HG02885 (cell line): ENCODE results near the gene ISYNA1.

Source experiments
- ATAC-seq: cut with Tn5 transposase; IDR thresholded peaks from one replicate; pipeline ENCODE4 v1.9.1; 2021; ENCODE audit warnings: mild to moderate bottlenecking; ENCODE audit not compliant: unreplicated experiment, poor library complexity

Gene ISYNA1

DNA sequence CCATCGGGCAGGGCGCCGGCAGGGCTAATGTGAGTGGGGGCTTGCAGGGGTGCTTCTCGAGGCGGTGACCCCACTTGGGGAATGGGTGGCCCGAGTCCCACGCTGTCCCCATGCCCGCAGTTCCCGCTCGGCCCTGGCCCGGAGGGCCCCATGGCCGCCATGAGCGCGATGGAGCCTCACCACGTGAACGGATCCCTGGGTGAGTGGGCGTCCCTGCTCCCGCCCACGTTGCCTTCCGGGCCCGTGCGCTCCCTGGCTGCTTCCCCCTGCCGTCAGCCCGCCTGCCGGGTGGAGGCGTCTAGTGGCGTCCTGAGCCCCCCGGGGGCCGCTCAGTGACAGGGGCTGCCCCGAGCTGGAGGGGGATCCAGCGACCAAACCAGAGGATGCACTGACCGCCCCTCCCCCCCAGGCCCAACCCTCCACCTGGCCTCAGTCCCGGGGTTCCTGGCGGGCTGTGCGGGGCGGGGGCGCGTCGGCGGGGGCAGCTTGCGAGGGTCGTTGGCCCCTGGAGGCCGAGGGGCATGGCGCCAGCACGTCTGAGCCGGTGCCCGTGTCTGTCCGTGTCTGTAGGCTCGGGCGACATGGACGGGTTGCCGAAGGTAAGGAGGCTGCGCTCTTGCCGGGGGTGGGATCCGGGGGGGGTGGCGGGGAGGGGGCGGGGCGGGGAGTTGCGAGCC lies 4.8 kb downstream of the ISYNA1 start:
- ATAC-seq, result no peak

DNA sequence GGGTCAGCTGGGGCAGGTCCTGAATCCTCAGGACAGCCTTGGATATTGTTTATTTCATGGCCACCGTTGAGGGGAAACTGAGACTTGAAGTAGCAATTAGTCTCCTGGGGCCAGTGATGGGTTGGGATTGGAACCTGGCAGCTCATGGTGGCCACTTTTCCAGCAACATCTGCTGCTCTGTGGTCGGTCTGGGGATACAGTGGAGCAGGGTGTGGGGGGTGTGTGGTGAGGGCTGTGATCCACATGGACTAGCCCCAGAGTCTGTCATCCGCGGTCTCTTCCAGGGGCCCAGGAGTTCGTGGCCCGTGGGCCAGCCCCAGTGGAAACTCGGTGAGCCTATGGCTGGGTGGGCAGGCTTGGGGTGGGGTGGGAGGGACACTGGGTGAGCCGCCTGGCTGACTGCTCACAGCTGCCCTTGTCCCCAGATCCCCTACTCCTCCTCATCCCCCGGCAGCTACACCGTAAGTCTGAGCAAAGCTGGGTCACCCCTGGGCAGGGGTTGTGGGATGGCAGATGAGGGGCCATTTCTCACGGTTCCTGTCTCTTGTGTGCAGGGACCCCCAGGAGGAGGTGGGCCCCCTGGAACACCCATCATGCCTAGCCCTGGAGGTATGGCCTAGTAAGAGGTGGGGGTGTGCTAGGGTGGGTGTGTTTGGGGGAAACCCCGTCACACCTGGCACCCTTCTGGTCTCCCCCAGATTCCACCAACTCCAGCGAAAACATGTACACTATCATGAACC lies 5.5 kb downstream of the ISYNA1 start:
- ATAC-seq, result no peak

DNA sequence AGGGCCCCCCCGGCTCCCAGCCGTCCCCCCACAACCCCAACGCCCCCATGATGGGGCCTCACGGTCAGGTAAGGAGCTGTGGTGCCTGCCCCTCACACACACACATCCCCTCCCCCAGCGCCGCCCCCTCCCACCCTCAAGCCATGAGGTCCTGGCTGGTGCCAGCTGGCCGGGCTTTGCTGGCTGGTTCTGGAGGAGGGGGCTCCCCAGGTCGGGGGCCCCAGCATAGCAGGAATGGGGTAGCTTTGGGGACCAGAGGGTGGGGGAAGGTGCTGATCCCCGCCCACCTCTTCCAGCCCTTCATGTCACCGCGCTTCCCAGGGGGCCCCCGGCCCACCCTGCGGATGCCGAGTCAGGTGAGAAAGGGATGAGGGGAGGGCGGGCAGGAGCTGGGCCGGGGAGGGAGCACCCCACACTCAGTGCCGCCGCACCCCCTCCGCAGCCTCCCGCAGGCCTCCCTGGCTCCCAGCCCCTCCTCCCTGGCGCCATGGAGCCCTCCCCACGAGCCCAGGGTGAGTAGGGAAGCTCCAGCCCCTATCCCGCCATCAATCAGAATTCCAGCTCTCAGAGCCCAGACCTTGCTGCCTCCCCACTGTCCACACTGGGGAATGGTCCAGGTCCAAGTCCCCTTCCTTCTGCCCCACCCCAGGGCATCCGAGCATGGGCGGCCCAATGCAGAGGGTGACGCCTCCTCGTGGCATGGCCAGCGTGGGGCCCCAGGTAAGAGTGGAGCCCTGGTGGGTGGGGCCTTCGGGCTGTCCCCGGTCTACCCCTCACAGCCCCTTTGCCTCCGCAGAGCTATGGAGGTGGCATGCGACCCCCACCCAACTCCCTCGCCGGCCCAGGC lies 6.4 kb downstream of the ISYNA1 start:
- no peak for ATAC-seq

DNA sequence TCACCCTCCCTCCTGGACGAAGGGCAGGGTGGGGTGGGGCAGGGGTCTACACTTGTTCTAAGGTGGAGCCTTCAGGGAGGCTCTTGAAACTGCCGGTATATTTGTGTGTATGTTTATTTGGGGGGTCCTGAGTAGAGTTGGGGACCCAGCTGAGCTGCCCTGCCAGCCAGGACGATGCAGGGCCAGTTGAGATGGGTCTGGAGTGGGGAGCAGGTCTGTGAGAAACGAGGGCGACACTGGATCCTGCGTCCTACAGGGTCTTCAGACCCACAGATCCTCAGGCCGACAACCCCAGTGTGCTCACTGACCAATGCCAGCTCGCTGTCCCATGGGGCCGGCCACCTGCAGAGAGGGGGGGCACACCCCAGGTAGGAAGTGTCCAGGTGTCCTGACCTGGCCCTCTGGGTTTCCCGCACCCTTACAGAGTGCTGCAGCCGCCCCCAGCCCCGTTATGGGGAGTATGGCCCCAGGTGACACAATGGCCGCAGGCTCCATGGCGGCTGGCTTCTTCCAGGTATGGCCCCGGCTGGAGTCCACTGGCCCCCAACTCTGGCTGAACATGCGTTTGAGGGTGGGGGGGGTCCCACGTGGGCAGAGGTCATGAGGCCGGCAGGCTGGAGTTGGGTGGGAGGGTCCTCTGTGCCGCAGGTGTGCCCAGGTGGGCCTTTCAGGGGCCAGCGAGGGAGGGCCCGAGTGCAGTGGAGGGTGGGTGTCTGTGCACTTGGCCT lies 7.4 kb downstream of the ISYNA1 start:
- ATAC-seq, result no peak

DNA sequence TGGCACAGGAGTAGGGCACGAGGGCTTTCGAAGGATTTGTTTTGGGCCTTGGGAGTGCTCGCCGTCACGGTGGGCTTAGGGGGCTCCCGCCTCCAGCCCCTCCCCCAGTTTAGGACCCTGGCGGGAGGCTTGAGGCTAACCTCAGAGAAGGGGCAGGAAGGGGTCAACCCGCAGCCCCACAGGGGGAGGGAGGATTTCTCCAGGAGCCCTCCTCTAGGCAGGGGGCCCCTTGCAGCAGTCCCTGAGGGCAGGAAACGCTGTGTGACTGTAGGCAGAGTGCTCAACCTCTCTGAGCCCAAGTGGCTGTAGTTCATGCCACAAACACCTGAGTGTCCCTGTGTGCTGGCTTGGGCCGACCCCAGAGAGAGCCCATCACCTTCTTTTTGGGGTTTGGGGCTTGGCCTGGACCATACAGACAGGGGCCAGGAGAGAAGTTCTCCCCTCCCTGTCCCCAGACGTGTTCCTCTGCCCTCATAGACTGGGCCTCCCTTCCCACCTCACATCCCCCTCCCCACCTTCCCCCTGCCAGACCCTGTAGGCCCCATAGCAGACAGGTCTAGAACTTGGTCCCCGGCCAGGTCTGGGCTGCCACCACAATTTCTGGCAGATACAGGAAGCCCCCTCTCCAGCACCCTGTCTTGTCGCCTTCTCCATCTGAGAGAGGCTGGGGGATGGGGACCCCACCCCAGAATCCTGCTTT lies 8.1 kb downstream of the ISYNA1 start:
- ATAC-seq, result no peak

DNA sequence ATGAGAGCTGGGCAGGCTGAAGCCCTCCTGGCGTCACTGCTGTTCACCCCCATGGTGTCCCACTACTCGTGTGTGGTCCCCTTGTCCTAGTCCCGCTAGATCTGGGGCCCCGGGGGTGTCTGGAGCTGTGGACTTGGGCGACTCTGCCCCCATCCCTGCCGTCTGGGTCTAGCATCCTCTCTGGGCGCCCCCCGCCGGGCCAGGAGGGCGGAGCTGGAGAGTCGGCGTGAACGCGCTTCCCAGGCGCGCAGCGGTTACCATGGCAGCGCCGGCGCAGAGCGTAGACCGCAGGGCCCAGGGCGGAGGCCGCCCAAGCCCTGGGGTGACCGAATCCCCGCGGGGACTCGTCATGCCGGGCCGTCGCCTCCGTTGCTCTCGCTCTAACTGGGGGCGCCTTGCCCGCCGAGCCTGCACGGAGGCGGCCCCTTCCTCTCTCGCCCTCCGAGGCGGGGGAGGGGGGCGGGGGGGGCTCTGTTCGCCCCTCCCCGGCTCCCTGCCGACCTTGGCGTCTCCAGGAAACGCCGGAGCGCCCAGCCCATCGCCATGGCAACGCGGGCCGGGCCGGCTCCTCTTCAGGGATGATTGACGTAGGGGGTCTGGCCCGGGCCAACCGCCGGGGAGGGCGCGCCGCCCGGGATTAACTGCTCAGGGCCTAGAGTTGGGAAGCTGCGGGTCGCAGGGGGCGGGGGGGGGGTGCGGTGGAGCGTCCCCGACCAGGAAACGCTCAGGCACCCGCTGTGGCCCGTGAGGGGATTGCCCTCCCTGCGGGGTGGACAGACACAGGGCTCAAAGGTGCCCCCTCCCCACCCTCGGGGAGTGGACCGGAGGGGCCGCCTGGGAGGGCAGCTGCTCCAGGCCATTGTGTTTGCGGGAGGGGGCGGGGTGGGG lies 8.9 kb downstream of the ISYNA1 start:
- ATAC-seq, result peak; percentile 65

DNA sequence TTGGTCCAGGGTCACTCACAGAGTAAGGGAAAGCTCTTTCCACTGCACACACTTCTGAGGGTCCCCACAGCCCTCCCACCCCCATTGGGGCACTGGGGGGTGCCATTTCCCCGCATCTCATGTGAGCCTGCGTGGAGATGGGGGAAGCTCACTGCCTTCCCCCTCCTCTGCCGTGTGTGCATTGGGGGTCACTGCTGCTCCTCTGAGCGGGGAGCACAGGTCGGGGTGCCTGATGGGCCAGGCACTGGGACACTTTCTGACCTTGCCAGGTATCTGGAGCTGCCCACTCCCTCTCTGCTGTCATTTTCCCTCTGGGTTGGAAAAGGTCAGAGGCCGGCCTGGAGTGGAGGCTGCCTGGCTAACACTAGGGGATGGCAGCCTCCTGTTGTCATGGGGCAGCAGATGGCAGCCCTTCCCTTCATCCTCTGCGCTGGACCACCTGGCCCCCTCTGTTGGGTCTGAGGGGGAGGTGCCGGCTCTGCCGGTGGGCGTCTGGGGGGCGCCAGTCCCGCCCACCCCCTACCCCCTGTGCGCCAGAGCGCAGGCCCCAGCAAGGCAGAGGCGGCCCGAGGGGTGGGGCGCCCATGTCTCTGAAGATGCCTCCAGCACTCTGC lies 9.7 kb downstream of the ISYNA1 start:
- no peak for ATAC-seq

DNA sequence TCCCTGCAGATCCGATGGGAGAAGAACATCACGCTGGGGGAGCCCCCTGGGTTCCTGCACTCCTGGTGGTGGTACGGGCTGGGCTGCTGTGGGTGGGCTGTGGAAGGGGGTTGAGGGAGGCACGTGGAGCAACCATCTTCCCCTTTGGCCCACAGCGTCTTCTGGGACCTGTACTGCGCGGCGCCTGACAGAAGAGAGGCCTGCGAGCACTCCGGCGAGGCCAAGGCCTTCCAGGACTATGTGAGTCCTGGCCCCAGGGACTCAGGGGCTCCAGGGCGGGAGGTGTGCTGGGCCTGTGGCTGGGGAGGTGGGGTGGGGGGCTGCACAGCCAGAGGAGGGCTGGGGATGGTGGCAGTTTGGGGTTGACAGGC lies 10.2 kb downstream of the ISYNA1 start:
- no peak for ATAC-seq

DNA sequence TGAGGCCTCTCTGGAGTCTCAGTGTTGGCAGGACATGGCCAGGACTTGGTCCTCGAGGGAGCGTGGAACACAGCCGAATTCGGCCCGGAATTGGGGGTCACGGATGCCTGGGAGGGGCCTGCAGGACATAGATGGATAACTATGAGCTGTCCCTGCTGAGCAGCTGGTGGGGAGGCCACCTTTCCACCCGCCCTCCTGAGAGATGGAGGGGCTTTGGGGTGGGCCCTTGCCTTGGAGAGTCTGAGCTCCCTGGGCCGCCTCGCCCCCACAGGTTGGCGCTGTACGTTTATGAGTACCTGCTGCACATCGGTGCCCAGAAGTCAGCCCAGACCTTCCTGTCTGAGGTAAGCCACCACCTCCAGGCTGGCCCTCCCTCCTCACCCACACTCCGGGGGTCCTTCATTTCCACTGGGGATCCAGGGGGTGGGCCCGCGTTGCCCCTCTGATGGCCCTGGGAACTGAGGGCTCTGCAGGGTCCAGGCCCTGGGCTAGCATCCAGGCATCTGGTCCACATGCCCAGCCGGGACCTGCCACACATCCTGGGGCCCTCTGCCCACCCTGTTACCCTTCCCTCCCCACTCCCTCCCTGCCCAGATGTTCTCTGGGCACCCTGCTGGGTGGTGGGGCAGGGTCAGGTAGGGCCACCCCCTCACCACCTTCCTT lies 10.7 kb downstream of the ISYNA1 start:
- no peak for ATAC-seq

DNA sequence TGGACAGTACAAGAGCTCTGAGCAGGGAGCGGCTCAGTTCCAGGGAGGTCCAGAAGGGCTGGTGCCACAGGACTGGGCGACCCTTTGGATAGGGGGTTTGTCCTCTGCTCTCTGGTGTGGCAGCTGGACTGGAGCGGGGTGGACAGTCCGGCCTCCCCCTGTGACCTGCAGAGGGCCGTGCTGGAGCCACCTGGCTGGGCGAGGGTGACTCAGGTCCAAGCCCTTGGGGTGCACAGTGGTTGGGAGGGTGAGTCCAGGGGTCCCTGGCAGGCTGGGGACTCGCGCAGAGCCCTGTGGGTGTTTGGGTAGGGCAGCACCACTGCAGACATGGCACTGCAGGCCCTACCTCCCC lies 11.5 kb downstream of the ISYNA1 start:
- ATAC-seq, result no peak

DNA sequence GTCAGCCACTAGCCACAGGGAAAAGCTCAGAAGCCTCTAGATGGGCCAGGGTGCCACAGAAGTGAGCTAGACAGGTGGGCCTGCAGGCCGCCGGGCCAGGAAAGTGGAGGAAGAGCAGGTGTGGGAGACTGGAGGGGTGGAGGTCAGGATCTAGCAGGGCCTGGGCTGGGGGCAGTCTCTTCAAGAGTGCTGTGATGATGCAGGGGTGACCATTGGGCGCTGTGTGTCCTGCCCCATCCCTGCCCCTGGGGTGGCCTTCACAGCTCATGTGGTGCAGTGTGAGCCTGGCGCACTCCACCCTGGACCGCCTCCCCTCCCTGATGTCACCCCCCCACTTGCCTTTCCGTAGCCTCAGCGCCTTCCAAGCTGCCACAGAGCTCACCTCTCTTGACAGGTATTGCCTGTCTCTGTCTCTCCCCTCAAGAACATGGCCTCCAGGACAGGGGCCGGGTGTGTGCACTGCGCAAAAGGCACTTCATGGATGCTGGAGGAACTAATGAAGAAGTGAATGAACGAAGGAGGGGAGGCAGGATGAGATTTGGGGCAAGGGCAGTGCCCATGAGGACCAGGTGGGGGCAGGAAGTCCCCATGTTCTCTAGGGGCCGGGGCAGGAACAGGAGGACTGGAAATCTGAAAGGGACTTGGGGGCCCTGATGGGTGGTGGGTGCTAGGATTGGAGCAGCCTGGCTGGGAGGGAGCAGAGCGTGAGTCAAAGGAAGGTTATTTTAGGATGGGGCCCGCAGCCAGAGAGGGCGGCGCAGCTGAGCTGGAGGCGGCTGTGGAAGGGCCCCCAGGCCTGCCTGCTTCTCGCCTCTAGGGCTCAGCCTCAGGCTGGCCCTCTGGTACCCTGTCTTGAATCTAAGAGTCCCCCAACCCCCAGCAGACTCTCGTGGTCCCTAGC lies 12.2 kb downstream of the ISYNA1 start:
- no peak for ATAC-seq

DNA sequence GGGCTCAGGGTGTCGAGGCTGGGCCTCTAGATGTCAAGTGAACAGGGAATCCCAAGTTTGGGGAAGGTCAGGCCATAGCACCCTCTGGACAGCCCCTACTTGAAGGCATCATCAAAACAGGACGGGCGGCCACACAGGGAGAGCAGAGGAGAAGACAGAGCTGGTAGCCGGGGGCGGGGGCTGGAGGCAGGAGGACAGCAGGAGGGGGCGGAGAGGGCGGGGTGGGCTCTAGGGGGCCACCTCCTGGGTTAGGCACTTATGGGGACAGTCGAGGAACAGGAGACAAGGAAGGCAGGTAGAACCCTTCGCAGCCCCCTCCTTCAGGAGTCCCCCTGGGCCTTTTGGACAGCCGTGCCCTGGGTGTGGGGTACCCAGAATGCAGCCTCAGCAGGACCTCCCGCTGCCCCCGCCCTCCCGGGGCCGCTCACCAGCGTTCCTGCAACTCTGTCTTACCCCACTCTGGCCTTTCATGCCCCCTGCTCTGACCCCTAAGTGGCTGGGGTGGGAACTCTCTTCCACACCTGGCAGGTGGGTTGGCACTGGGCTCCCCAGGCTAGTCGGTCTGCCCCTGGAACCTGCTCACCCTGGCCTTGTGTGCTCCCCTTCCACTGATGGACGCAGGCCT lies 12.9 kb downstream of the ISYNA1 start:
- ATAC-seq, result no peak

DNA sequence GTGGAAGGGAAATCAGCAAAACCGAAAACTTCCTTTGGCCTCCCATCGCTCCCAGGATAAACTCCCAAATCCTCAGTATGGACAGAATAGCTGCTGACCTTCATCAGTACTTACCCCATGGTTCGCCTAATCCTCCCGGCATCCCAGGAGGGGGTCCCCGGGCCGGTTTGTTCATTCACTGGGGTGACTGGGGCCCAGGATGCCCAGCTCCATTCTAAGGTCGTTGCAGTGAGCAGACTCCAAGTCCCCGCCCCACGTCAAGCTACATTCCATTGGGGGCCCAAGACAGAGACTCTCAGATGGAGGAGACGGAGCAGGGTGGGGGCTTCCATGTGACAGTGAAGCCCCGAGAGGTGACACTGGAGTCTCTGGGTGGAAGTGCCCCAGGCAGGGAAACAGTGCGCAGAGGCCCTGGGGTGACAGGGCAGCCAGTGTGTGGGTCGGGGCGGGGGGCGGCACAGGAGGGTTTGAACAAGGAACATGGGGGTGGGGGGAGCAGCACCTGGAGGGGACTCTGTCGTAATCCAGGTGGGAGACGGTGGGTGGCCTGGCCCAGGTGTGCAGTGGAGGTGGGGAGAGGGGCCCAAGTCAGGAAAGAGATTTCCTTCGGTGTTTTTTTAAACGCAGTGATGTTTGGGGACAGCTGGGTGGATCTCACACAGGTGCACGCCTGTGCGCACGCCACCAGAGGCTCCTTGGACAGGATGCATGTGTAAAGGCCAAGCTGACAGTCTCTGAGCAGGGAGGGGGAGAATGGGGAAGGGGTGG lies 13.6 kb downstream of the ISYNA1 start:
- ATAC-seq, result no peak

DNA sequence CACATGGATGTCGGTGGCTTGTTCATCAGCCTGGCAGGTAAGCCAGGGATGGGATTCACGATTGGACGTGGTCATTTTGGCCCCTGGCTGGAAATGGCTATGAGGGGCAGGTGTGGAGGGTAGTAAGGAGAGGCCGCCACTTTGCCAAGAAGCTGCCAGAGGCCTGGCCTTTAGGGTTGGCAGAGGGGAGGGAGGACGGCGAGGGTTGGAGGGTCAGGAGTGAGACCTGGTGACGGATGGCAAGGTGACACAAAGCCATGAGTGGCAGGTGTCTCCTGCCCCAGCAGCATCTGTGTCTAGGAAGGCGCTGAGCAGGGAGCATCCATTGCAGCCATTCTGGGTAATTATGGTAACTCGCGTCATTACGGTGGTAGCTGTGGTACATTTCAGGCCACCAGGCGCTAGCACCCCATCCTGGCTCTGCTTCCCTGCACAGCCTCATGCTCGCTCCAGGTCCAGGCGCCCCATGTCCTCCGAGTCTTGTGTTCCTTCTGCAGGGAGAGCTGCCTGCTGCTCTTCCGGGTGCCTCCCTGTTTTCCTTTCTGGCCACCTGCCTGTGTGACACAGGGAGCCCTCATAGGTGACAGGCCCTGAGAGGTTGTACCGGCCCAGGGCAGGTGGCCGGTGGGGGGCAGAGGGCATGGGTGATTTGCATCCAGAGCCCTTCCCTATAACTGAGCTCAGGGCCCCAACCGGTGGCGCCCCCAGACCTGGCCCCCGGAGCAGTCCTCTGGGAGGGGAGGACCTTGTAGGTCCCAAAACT lies 14.5 kb downstream of the ISYNA1 start:
- no peak for ATAC-seq

DNA sequence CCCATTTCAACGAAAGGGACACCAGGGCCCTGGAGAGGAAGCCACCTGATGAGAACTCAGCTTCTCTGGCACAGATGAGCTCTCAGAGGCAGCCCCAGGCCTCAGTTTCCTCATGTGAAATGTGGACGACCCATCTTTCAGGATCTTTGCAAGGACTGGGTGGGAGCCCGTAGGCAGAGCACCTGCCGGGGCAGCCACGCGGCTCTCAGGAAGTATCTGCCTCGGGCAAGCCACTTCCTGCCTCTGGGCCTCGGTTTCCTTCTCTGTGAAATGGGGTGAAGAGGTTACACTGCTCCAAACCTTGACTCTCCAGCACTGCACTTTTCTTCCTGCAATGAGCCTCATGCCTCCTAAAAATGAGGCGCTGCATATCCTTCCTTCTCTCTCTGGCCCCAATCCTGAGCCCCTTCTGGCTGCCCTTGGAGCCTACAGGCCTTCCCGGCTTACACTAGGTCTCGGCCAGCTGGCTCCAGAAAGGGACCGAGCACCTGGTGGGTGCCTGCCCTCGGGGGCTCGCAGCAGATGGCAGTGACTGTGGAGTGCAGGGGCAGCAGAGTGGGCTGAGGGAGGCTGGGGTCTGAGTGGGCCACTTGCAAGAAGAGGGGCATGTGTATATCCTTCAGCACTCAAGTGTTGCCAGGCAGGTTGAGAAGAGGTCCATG lies 15.3 kb downstream of the ISYNA1 start:
- no peak for ATAC-seq
